ENCODE data around the gene PACSIN1.

GRCh38 chr6:34525431-34526175 lies 59.7 kb downstream of the PACSIN1 start:
- no peak for TF ChIP-seq OSR1 (CRISPR knock-in tag; IDR thresholded peaks at IDR 0.05)
- TF ChIP-seq SNAI2 (CRISPR knock-in tag; IDR thresholded peaks at IDR 0.05): no peak
- TF ChIP-seq, protein P1, sequence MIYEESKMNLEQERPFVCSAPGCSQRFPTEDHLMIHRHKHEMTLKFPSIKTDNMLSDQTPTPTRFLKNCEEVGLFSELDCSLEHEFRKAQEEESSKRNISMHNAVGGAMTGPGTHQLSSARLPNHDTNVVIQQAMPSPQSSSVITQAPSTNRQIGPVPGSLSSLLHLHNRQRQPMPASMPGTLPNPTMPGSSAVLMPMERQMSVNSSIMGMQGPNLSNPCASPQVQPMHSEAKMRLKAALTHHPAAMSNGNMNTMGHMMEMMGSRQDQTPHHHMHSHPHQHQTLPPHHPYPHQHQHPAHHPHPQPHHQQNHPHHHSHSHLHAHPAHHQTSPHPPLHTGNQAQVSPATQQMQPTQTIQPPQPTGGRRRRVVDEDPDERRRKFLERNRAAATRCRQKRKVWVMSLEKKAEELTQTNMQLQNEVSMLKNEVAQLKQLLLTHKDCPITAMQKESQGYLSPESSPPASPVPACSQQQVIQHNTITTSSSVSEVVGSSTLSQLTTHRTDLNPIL (CRISPR knock-in tag; IDR thresholded peaks at IDR 0.05; ENCODE audit: low read depth): no peak
- no peak for TF ChIP-seq TSHZ2 (CRISPR knock-in tag; IDR thresholded peaks at IDR 0.05)
- no peak for TF ChIP-seq ARNTL (CRISPR knock-in tag; IDR thresholded peaks at IDR 0.05; ENCODE audit: borderline replicate concordance, low read depth)
- TF ChIP-seq CSRNP3 (CRISPR knock-in tag; IDR thresholded peaks at IDR 0.05): no peak
- TF ChIP-seq ZNF70 (CRISPR knock-in tag; IDR thresholded peaks at IDR 0.05): no peak
- TF ChIP-seq RARB (CRISPR knock-in tag; IDR thresholded peaks at IDR 0.05): no peak
- TF ChIP-seq ISL1 (CRISPR knock-in tag; IDR thresholded peaks at IDR 0.05): no peak
- no peak for TF ChIP-seq ESRRG (CRISPR knock-in tag; IDR thresholded peaks at IDR 0.05)
- TF ChIP-seq, protein P2, sequence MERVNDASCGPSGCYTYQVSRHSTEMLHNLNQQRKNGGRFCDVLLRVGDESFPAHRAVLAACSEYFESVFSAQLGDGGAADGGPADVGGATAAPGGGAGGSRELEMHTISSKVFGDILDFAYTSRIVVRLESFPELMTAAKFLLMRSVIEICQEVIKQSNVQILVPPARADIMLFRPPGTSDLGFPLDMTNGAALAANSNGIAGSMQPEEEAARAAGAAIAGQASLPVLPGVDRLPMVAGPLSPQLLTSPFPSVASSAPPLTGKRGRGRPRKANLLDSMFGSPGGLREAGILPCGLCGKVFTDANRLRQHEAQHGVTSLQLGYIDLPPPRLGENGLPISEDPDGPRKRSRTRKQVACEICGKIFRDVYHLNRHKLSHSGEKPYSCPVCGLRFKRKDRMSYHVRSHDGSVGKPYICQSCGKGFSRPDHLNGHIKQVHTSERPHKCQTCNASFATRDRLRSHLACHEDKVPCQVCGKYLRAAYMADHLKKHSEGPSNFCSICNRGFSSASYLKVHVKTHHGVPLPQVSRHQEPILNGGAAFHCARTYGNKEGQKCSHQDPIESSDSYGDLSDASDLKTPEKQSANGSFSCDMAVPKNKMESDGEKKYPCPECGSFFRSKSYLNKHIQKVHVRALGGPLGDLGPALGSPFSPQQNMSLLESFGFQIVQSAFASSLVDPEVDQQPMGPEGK (CRISPR knock-in tag; IDR thresholded peaks at IDR 0.05; ENCODE audit: borderline replicate concordance): no peak
- no peak for TF ChIP-seq ZFP30 (CRISPR knock-in tag; IDR thresholded peaks at IDR 0.05)
- TF ChIP-seq BACH2 (CRISPR knock-in tag; IDR thresholded peaks at IDR 0.05; ENCODE audit: borderline replicate concordance): no peak
- no peak for TF ChIP-seq ZNF565 (CRISPR knock-in tag; conservative IDR thresholded peaks at IDR 0.05; ENCODE audit: low read depth)

Measured in SK-N-SH treated with all-trans-retinoic acid at 6 μM for 48 hours (cell line).